ENCODE results near the gene SKA3.
"Not testable (repeated sequence)": the region's sequence is repeated elsewhere in the genome, so short reads cannot be mapped to it uniquely, and the experiment has no call there.

The SKA3 gene

DNA sequence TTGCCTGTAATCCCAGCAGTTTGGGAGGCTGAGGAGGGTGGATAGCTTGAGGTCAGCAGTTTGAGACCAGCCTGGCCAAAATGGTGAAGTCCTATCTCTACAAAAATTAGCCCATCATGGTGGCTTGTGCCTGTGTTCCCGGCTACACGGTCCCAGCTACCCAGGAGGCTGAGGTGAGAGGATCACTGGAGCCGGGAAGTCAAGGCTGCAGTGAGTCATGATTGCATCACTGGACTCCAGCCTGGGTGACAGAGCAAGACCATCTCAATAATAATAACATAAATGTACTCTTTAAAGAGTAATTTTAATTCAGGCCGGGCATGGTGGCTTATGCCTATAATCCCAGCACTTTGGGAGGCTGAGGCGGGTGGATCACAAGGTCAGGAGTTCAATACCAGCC lies 38.7 kb downstream of the SKA3 start:
- no peak for TF ChIP-seq YY1 (IDR thresholded peaks at IDR 0.05; ENCODE audit: insufficient read depth, insufficient read length)
- TF ChIP-seq SUZ12 (IDR thresholded peaks at IDR 0.05; ENCODE audit: extremely low read depth, insufficient read depth, insufficient read length), result no peak
- no peak for TF ChIP-seq ZNF274 (IDR thresholded peaks at IDR 0.05; ENCODE audit: low read depth, low read length)
- no peaks in the 10 kb centered on the region for H3K4me1 ChIP-seq (ENCODE audit: insufficient read depth, insufficient read length)
- no peak overlapping the region for H3K4me3 ChIP-seq (ENCODE audit: insufficient read length, low read depth)
- no peak for DNase-seq (ENCODE audit: low read depth, low spot score)
- no peaks in the 10 kb centered on the region for H3K27me3 ChIP-seq (ENCODE audit: insufficient read depth, insufficient read length)
- no peaks in the 10 kb centered on the region for H3K9me3 ChIP-seq (ENCODE audit: insufficient read depth, low read length)
- peaks cover 7% of the 10 kb centered on the region for H3K36me3 ChIP-seq (ENCODE audit: insufficient read depth, insufficient read length, low read length)
- no peak overlapping the region for H3K9ac ChIP-seq (ENCODE audit: insufficient read length, low read depth)

- not testable (repeated sequence) for H3K9me3 ChIP-seq (ENCODE audit: insufficient read depth, low read length); H3K27me3 ChIP-seq (ENCODE audit: insufficient read depth, insufficient read length); H3K36me3 ChIP-seq (ENCODE audit: insufficient read depth, insufficient read length, low read length); DNase-seq (ENCODE audit: low read depth, low spot score); H3K4me1 ChIP-seq (ENCODE audit: insufficient read depth, insufficient read length); H3K9ac ChIP-seq (ENCODE audit: insufficient read length, low read depth); H3K4me3 ChIP-seq (ENCODE audit: insufficient read length, low read depth)
Observed at GRCh38 chr13:21135833-21136232, 40.5 kb downstream of the SKA3 start.

DNA sequence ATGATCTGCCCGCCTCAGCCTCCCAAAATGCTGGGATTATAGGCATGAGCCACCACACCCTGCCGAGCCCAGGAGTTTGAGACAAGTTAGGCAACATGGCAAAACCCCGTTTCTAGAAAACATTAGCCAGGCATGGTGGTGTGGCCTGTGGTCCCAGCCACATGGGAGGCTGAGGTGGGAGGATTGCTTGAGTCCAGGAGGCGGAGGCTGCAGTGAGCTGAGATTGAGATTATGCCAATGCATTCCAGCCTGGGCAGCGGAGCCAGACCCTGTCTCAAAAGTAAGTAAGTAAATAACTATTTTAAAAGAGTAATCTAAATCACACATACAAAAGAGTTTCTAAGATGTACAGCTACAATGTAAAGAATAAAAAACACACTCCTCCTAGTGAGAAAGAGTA lies 41.9 kb downstream of the SKA3 start:
- no peak for DNase-seq (ENCODE audit: low read depth, low spot score)
- Histone ChIP-seq H3K27me3 (ENCODE audit: insufficient read depth, insufficient read length) (no peaks in the 10 kb centered on the region), H3K4me3 (ENCODE audit: insufficient read length, low read depth) (no peak overlapping the region), H3K36me3 (ENCODE audit: insufficient read depth, insufficient read length, low read length) (no peaks in the 10 kb centered on the region), H3K9ac (ENCODE audit: insufficient read length, low read depth) (no peak overlapping the region), H3K9me3 (ENCODE audit: insufficient read depth, low read length) (peaks cover 4% of the 10 kb centered on the region; the same call in 1 of the 2 replicates), H3K4me1 (ENCODE audit: insufficient read depth, insufficient read length) (no peaks in the 10 kb centered on the region)
- TF ChIP-seq ZNF274 (IDR thresholded peaks at IDR 0.05; ENCODE audit: low read depth, low read length), result no peak
- no peak for TF ChIP-seq YY1 (IDR thresholded peaks at IDR 0.05; ENCODE audit: insufficient read depth, insufficient read length)

DNA sequence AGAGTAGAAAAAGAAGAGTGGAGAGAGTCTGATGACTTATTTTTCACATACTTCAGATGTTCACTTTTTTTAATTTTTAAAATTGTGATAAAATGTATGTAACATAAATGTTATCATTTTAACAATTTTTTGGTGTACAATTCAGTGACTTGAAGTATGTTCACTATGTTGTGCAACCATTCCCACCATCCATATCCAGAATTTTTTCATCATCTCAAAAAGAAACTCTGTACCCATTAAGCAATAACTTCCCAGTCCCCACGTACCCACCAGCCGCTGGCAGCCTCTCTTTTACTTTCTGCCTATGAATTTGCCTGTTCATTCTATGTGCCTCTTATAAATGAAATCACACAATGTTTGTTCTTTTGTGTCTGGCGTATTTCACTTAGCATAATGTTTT lies 43.3 kb downstream of the SKA3 start:
- no peak overlapping the region for H3K9ac ChIP-seq (ENCODE audit: insufficient read length, low read depth)
- TF ChIP-seq SUZ12 (IDR thresholded peaks at IDR 0.05; ENCODE audit: extremely low read depth, insufficient read depth, insufficient read length) (no peak), ZNF274 (IDR thresholded peaks at IDR 0.05; ENCODE audit: low read depth, low read length) (no peak), YY1 (IDR thresholded peaks at IDR 0.05; ENCODE audit: insufficient read depth, insufficient read length) (no peak)
- no peaks in the 10 kb centered on the region for H3K4me1 ChIP-seq (ENCODE audit: insufficient read depth, insufficient read length)
- no peak for DNase-seq (ENCODE audit: low read depth, low spot score)
- H3K27me3 ChIP-seq (ENCODE audit: insufficient read depth, insufficient read length), result no peaks in the 10 kb centered on the region
- H3K9me3 ChIP-seq (ENCODE audit: insufficient read depth, low read length), result peaks cover 4% of the 10 kb centered on the region; the same call in 1 of the 2 replicates
- H3K36me3 ChIP-seq (ENCODE audit: insufficient read depth, insufficient read length, low read length), result no peaks in the 10 kb centered on the region
- H3K4me3 ChIP-seq (ENCODE audit: insufficient read length, low read depth), result no peak overlapping the region

DNA sequence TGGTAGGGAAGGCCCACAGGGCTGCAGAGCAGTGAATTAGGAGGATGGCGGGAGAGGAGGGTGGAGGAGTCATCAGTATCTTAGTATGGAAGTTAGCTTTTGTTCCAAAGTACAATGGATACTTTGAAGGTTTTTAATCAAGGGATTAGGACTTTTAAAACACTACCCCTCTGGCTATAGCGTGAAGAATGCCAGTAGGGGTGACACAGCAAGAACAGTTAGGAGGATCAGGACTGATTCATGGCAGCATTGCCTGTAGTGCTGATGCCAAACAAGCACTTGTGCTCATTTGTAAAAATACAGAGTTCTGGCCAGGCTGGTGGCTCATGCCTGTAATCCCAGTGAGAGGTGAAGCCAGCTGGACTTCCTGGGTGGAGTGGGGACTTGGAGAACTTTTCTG lies 46.2 kb downstream of the SKA3 start:
- TF ChIP-seq YY1 (IDR thresholded peaks at IDR 0.05; ENCODE audit: insufficient read depth, insufficient read length) (no peak), SUZ12 (IDR thresholded peaks at IDR 0.05; ENCODE audit: extremely low read depth, insufficient read depth, insufficient read length) (no peak), ZNF274 (IDR thresholded peaks at IDR 0.05; ENCODE audit: low read depth, low read length) (no peak)
- H3K9me3 ChIP-seq (ENCODE audit: insufficient read depth, low read length), result peaks cover 4% of the 10 kb centered on the region; the same call in 1 of the 2 replicates
- H3K36me3 ChIP-seq (ENCODE audit: insufficient read depth, insufficient read length, low read length), result no peaks in the 10 kb centered on the region
- H3K4me1 ChIP-seq (ENCODE audit: insufficient read depth, insufficient read length), result no peaks in the 10 kb centered on the region
- H3K27me3 ChIP-seq (ENCODE audit: insufficient read depth, insufficient read length), result no peaks in the 10 kb centered on the region
- DNase-seq (ENCODE audit: low read depth, low spot score), result no peak
- H3K9ac ChIP-seq (ENCODE audit: insufficient read length, low read depth), result no peak overlapping the region
- H3K4me3 ChIP-seq (ENCODE audit: insufficient read length, low read depth), result no peak overlapping the region

DNA sequence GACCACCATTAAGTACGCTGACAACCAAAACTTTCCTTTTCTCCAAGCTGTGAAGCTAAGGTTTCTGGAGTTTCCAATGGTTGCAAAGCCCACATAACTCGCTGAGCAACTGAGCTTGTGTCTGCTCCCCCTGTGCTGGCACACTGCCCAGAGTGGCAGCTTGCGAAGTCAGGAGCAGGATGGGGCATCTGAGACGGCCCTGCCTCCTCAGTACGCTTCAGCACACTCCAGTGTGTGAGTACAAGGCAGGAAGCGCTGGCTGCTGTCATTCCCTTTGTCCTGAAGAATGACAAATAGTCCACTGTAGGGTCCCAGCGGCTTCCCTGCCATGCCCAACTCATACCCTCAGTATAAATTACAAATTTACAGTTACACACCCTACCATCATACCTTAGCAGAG lies 51.5 kb downstream of the SKA3 start:
- Histone ChIP-seq H3K9ac (ENCODE audit: insufficient read length, low read depth) (no peak overlapping the region), H3K9me3 (ENCODE audit: insufficient read depth, low read length) (no peaks in the 10 kb centered on the region), H3K4me1 (ENCODE audit: insufficient read depth, insufficient read length) (no peaks in the 10 kb centered on the region), H3K36me3 (ENCODE audit: insufficient read depth, insufficient read length, low read length) (no peaks in the 10 kb centered on the region), H3K27me3 (ENCODE audit: insufficient read depth, insufficient read length) (no peaks in the 10 kb centered on the region), H3K4me3 (ENCODE audit: insufficient read length, low read depth) (no peak overlapping the region)
- DNase-seq (ENCODE audit: low read depth, low spot score), result no peak
- TF ChIP-seq YY1 (IDR thresholded peaks at IDR 0.05; ENCODE audit: insufficient read depth, insufficient read length) (no peak), SUZ12 (IDR thresholded peaks at IDR 0.05; ENCODE audit: extremely low read depth, insufficient read depth, insufficient read length) (no peak), ZNF274 (IDR thresholded peaks at IDR 0.05; ENCODE audit: low read depth, low read length) (no peak)

GRCh38 chr13:21123956-21124355 lies 52.4 kb downstream of the SKA3 start:
- TF ChIP-seq ZNF274 (IDR thresholded peaks at IDR 0.05; ENCODE audit: low read depth, low read length), result no peak
- TF ChIP-seq SUZ12 (IDR thresholded peaks at IDR 0.05; ENCODE audit: extremely low read depth, insufficient read depth, insufficient read length), result no peak
- no peaks in the 10 kb centered on the region for H3K4me1 ChIP-seq (ENCODE audit: insufficient read depth, insufficient read length)
- H3K9me3 ChIP-seq (ENCODE audit: insufficient read depth, low read length), result no peaks in the 10 kb centered on the region
- H3K9ac ChIP-seq (ENCODE audit: insufficient read length, low read depth), result no peak overlapping the region
- no peaks in the 10 kb centered on the region for H3K36me3 ChIP-seq (ENCODE audit: insufficient read depth, insufficient read length, low read length)
- DNase-seq (ENCODE audit: low read depth, low spot score), result peak; percentile 27
- no peak overlapping the region for H3K4me3 ChIP-seq (ENCODE audit: insufficient read length, low read depth)
- no peaks in the 10 kb centered on the region for H3K27me3 ChIP-seq (ENCODE audit: insufficient read depth, insufficient read length)

- TF ChIP-seq ZNF274 (IDR thresholded peaks at IDR 0.05; ENCODE audit: low read depth, low read length) (no peak), SUZ12 (IDR thresholded peaks at IDR 0.05; ENCODE audit: extremely low read depth, insufficient read depth, insufficient read length) (no peak), YY1 (IDR thresholded peaks at IDR 0.05; ENCODE audit: insufficient read depth, insufficient read length) (no peak)
- no peaks in the 10 kb centered on the region for H3K9me3 ChIP-seq (ENCODE audit: insufficient read depth, low read length)
- H3K27me3 ChIP-seq (ENCODE audit: insufficient read depth, insufficient read length), result no peaks in the 10 kb centered on the region
Observed at GRCh38 chr13:21121616-21122015, 54.7 kb downstream of the SKA3 start.

More at GRCh38 chr13:21121616-21122015, 54.7 kb downstream of the SKA3 start:
- DNase-seq (ENCODE audit: low read depth, low spot score), result no peak
- H3K4me3 ChIP-seq (ENCODE audit: insufficient read length, low read depth), result no peak overlapping the region
- H3K36me3 ChIP-seq (ENCODE audit: insufficient read depth, insufficient read length, low read length), result no peaks in the 10 kb centered on the region
- no peaks in the 10 kb centered on the region for H3K4me1 ChIP-seq (ENCODE audit: insufficient read depth, insufficient read length)
- H3K9ac ChIP-seq (ENCODE audit: insufficient read length, low read depth), result no peak overlapping the region
